ENCODE measurements around the gene SEMG1.

The SEMG1 gene

GRCh38 chr20:45206725-45207124 is at the start of gene SEMG1:
TSS of gene SEMG1 (plus strand) at chr20:45207033. CDS start at chr20:45207054, 21 bp downstream.
- DNase-seq = no peak

- no peak for DNase-seq
These were observed 48.9 kb upstream of the SEMG1 start for GRCh38 chr20:45157962-45158361.

DNA sequence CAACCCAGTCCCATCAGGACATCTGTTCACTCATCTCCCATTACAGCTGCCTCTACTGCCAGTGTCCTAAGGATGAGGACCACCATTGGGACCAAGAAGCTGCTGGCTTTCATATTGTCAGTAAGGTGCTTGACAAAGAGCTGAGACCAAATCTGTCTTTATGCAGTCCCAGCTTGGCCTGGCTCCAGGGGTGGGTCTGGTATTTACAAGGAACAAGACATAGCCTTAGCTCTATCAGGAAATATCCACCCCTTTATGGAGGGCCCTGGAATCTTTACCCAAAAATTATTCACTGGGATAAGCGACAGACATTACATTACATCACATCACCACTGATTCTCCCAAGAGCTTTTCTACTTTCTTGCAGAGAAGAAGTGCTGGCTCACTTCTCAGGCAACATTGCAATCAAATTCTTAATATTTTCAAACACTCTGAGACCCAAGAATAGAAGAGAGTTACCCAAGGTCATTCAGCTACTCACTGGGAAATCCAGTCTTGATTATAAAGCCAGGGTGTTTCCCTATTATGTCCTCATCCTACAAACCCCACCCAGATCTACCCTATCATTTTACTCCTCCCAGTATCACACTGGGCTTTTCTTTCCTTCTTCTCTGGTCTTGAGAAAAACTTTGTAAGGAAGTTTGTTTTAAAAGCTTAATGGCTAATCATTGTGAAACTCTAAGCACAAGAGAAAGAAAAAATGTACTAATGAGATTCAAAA is 43.6 kb upstream of the SEMG1 start:
- DNase-seq = no peak

GRCh38 chr20:45164906-45165305 is 41.9 kb upstream of the SEMG1 start:
- DNase-seq = no peak

DNA sequence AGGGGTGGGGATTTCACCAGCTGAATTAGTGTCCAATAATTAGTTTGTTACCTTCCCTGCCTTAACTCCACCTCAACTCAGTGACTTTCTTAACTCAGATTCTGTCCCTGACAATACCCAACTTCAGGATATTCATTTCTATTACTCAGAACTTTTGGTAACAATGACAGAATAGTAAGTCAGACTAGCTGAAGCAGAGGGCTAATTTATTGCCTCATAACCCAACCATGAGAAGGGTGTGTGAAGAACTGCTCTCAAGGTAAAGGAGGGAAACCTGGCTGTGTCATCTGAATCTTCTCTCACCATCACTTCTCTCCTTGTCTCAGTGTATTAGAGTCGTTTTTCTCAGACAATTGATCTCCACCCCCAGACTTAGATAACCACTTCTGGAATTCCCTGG is 33.3 kb upstream of the SEMG1 start:
- no peak for DNase-seq

GRCh38 chr20:45174434-45175364 is 32.1 kb upstream of the SEMG1 start, which contains the start of gene PI3:
TSS of gene PI3 (plus strand) at chr20:45174902. CDS start at chr20:45174923, 21 bp downstream.
- DNase-seq = no peak

DNA sequence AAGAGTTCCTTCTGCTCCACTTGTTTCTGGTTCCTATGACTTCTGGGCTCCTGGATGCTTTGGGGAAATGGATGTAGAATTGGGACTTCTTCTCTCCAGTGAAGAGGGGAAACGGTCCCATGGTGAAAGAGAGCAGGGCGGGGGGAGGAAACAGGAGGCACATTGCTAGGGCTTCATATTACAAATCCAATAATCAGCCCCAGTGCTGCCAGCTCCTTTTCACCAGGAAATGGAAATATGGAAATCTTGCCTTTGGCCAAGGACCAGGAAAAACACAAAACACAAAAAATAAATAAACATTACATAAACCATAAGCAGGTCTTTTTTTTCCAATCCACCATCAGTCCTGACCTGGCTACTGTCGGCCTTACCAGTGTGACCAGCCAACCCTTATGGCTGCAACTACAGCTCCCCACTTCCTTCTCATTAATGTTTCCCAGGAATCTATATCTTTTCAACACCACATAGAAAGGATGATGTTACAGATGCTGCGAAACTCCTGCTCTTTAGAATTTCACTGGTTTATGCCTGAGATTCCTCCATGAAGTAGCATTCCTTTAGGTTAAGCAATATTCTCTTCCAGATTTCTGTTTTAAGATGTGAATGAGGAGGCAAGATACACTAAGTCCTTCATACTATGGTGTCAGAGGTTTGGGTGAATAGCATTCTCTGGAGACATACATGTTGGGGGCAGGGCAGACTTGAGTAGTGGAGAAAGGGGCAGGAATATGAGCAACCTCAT is 30.1 kb upstream of the SEMG1 start:
- DNase-seq = no peak

DNA sequence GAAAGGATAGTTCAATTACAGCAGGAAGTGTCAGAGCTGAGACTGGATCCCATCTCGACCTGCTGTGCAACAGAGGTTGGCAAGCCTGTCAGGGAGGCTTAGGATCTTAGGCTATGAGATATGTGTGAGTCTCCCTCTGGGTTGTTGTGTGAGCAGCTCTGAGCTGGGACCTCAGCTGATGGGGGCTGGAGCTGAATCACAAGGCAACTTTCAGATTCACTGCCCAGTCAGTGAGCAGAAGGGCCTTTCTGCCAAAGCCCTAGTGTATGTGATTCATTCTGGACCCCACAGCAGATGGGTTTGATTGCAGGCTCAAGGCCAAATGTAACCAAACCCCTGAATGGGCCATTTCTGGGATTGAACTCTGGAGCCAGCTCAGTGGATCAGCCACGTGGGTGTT is 27.7 kb upstream of the SEMG1 start:
- no peak for DNase-seq

DNA sequence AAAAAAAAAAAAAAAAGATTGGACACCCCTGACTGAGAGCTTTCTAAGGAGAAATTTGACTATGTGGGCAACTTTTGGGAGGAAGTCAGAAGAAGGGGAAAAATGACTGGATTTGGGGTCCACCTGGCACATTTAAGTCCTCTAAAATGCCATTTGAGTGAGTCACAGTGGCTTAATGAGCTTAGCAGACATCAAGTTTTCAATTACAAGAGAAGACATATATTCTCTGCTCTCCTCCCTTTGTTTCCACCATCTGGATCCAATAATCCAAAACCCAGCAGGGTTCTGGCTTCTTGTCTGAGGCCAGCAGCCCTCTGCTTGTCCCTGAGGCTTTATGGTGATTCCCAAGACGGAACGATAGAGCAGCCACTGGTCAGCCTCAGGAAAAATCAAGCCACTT is 25.2 kb upstream of the SEMG1 start:
- no peak for DNase-seq

GRCh38 chr20:45183084-45183483 is 23.7 kb upstream of the SEMG1 start:
- DNase-seq = no peak

DNA sequence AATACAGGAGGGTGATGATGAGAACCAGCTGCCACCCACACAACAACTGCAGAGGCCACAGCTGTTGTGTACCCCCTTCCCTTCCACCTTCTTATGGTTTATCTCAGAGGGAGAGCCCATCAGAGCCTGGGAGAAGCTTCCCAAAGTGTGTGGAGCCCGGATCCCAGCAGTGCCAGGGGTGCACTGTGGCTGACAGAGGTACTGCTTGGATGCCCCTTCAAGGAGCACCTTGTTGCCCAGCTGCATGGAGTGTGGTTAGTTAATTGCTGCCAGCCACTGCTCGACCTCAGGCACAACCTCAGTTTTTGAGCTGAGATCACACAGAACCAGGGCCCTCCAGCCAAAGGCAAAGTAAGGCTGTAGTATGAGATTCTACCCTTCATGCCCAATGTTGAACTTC is 19.1 kb upstream of the SEMG1 start:
- DNase-seq = no peak

DNA sequence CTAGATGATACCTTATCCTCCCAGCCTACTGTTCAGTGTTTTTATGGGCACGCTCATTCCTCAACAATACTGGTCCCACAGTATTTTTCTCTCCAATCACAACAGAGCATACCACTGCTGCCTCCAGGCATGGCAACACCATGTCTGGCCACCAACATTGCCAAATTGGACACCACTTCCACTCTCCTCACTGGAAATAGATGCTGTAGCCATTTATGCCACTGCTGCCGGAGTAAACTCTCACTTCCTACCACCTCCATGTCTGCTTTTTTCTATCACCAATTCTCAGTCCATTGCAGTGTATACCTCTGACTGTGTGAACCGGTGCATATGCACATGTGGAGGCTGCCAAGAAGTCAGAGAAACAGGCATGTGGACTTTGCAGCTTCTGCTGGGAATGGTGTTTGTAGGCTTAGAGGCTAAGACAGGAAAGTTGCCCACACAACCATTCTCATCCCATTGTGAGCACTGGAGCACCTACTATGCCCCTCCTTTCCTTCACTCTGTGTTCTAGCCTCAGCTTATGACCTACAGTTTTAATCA is 17.7 kb upstream of the SEMG1 start:
- no peak for DNase-seq

- no peak for DNase-seq
These were observed 17.0 kb upstream of the SEMG1 start for GRCh38 chr20:45189861-45190260.

DNA sequence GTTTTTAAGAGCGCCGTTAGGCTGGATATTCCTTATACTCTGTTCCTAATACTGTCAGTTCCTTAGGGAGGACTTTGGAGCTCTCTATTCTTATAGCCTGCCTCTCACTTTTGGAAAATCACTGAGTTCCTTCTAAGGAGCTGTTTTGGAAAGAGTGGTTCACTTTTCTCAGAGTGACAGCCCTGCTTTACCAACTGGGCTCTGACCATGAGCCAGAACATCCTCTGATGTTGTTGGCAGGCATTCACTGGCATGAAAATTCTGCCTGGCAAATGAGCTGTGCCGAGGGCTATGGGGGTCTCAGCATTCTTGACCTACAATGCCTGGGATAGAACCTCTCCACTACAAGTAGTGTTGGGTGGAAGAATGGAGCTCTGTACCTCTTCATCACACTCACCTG is 14.9 kb upstream of the SEMG1 start:
- no peak for DNase-seq

- DNase-seq = no peak
These were observed 13.5 kb upstream of the SEMG1 start for GRCh38 chr20:45193331-45193730.

DNA sequence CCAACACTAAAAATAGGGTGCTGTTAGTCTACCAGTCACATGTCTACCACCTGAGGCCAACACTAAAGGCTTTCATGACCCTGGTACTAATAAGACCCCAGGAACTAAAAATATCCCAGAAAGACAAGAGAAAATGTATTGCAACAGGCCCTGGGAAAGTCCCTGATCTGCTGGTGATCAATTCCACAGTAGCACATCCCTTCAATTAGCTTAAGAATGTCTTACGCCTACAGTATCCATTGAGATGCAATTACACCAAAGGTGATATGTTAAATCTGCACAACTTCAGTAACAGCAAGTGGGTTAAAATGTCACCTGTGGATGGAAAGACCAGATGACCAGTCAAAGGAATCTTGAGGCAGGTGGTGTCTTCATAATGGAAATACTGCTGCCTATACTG is 3.1 kb downstream of the SEMG1 start:
- DNase-seq = no peak

DNA sequence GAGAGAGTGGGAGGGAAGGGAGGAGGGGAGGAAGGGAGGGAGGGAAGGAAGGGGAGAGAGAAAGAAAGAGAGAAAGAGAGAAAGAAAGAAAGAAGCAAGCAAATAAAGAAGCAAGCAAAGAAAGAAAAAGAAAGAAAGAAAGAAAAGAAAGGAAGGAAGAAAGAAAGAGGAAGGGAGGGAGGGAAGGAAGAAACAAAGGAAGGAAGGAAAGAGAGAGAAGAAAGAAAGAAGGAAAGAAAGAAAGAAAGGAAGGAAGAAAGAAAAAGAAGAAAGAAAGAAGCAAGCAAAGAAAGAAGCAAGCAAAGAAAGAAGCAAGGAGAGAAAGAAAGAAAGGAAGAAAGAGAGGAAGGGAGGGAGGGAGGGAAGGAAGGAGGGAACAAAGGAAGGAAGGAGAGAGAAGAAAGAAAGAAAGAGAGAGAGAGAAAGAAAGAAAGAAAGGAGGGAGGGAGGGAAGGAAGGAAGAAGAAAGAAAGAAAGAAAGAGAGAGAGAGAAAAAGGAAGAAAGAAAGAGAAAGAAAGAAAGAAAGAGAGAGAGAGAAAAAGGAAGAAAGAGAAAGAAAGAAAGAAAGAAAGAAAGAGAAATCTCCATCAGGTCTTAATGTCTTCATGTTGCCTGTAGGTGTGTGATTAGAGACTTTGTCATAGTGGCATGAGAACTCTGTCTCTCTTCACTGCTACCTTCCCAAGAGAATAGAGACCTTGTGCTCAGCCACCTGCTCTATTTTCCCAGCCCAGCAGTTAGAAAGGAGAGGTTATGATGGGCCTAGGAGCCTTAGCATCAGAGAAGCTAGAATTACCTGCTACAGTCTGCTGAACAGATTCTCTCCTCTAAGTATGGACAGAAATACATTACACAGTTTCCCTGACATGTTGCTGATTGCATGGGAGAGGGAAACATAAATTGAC is 5.0 kb downstream of the SEMG1 start:
- DNase-seq = no peak

DNA sequence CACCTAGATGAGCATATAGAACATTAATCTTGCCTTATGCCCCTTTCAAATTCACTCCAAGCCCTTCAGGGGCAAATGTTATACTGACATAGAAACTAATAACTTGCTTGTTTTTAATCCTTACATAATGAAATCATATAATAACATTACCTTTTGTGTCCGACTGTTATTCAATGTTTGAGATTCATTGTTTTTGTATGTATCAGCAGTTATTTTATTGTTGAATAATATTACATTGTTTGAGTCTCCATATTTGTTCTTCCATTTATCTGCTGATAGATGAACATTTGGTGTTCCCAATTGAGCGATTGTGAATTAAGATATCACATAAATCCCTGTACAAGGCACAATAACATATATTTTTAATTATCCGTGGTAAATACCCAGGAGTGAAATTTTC is 6.0 kb downstream of the SEMG1 start:
- no peak for DNase-seq

DNA sequence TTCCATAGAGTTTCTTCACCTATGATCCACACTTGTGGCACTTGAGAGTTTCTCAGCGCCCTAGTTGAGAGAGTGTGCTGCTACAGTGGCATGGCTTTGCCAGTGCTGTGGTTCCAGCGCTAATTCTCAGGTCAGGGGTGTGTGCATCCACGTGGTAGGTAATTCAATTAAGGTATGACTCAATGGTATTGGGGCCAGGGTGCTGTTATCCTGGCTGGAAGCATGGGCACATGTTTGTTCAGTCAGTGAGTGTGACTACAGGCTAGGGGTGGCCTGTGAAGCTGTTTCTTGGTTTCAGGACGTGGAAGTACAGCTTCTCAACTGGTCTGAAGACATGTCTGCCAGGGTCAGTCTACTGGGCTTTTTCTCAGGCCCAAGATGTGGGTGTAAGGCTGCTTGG is 11.3 kb downstream of the SEMG1 start:
- no peak for DNase-seq

DNA sequence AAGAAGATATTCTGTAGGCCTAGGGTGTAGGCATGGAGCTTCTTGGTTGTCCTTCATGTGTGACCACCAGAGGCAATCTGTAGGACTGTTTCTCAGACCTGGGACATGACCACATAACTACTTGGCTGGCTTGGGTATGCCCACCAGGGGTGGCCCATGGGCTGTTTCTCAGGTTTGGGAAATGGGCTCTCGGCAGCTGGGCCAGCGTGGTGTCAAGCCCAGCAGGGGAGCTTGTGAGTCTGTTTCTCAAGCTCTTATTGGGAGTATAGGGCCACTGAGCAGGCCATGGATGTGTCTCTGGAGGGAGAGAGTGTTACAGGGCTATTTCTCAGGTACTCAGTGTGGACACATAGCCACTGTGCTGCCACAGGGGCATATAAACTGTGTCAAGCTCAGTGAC is 11.8 kb downstream of the SEMG1 start:
- DNase-seq = no peak

GRCh38 chr20:45221076-45221475 is 14.2 kb downstream of the SEMG1 start, which contains the start of gene SEMG2:
TSS of gene SEMG2 (plus strand) at chr20:45221373. CDS start at chr20:45221390, 17 bp downstream.
- no peak for DNase-seq

GRCh38 chr20:45223136-45223535 is 16.3 kb downstream of the SEMG1 start:
- DNase-seq = no peak

Measured in right hindlimb (tissue), 1 donor.